GM19463 (cell line): Measurements from ENCODE around the gene PLD6.

ENCODE experiments used
- ATAC-seq: cut with Tn5 transposase; IDR thresholded peaks from one replicate; pipeline ENCODE4 v1.9.1; 2021; ENCODE audit warnings: mild to moderate bottlenecking, moderate library complexity; ENCODE audit not compliant: unreplicated experiment

The PLD6 gene

GRCh38 chr17:17227608-17228520, 21.7 kb upstream of the PLD6 start:
- ATAC-seq, result no peak

- ATAC-seq, result no peak
These were observed 20.5 kb upstream of the PLD6 start for GRCh38 chr17:17226451-17227265.

- no peak for ATAC-seq
These were observed 19.8 kb upstream of the PLD6 start for GRCh38 chr17:17225901-17226300.

GRCh38 chr17:17224137-17224536, 18.0 kb upstream of the PLD6 start:
- ATAC-seq, result no peak

GRCh38 chr17:17223736-17224135, 17.6 kb upstream of the PLD6 start:
- ATAC-seq, result no peak

- ATAC-seq, result no peak
These were observed 15.2 kb upstream of the PLD6 start for GRCh38 chr17:17221329-17221728.

- ATAC-seq, result no peak
These were observed 14.4 kb upstream of the PLD6 start for GRCh38 chr17:17220529-17220928.

- no peak for ATAC-seq
These were observed 11.9 kb upstream of the PLD6 start for GRCh38 chr17:17217995-17218394.

GRCh38 chr17:17216776-17217175, 10.6 kb upstream of the PLD6 start:
- no peak for ATAC-seq

GRCh38 chr17:17216236-17216635, 10.1 kb upstream of the PLD6 start:
- no peak for ATAC-seq

GRCh38 chr17:17215575-17215974, 9.4 kb upstream of the PLD6 start:
- ATAC-seq, result no peak

GRCh38 chr17:17214646-17215436, 8.7 kb upstream of the PLD6 start:
- no peak for ATAC-seq

GRCh38 chr17:17213775-17214174, 7.6 kb upstream of the PLD6 start:
- no peak for ATAC-seq

GRCh38 chr17:17207998-17208397, 1.9 kb upstream of the PLD6 start:
- no peak for ATAC-seq

- no peak for ATAC-seq
These were observed 791 bp upstream of the PLD6 start for GRCh38 chr17:17206913-17207335.

GRCh38 chr17:17205368-17206123, 587 bp downstream of the PLD6 start:
- ATAC-seq, result no peak

GRCh38 chr17:17204635-17205231, 1.4 kb downstream of the PLD6 start:
- ATAC-seq, result no peak

- no peak for ATAC-seq
These were observed 2.0 kb downstream of the PLD6 start for GRCh38 chr17:17204041-17204591.

- ATAC-seq, result no peak
These were observed 2.9 kb downstream of the PLD6 start for GRCh38 chr17:17203173-17203730.
